CD4-positive, alpha-beta T cell treated with Interleukin-4 for 4 hours (primary cell): ENCODE data around the gene UNC5A.

Experiments used
- DNase-seq: peaks from one replicate; pipeline ENCODE4 v3.0.0-alpha.2; 2020

UNC5A gene

GRCh38 chr5:176847148-176847547, 36.8 kb downstream of the UNC5A start:
- DNase-seq: no peak

GRCh38 chr5:176847726-176848290, 37.4 kb downstream of the UNC5A start:
- no peak for DNase-seq

GRCh38 chr5:176848651-176849050, 38.3 kb downstream of the UNC5A start:
- no peak for DNase-seq

- no peak for DNase-seq
Measured at GRCh38 chr5:176849611-176850227, 39.4 kb downstream of the UNC5A start.

DNA sequence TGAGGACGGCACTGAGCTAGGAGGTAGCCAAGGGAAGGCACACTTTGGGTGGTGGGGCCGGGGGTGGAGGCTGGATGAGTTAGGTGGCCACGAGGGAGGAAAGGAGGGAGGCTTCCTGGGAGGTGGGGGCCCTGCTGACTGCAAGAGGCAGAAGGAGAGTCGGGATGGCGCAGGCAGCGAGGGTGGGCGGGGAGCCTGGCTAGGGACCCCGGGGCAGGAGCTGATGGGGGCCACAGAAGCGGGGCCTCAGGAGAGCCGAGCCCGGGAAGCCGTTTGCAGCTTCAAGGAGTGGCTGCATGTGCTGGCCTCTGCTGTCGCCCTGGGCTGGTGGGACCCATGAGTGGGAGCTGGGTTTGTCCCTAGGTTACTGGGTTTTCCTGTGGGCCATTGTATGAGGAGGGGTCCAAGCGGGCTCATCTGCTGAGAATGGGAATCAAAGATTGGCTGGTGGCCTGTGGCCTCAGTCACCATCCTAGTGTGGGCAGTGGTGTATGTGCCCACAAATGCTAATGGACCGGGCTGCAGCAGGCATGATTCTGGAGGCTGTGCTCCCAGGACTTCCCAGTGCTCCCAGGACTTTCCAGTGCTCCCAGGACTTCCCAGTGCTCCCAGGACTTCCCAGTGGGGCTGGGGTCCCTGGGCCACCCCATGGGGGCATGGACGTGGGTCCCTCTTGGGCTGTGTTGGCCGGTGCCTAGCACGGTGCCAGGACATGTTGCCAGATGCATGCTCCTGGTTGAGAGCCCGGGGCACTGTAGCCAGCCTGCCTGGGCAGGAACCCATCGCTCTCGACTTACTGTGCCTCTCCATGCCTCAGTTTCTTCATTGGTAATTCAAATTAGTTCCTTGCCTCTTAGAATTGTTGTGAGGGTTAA, 40.2 kb downstream of the UNC5A start:
- no peak for DNase-seq

GRCh38 chr5:176851380-176851779, 41.0 kb downstream of the UNC5A start:
- DNase-seq: no peak

DNA sequence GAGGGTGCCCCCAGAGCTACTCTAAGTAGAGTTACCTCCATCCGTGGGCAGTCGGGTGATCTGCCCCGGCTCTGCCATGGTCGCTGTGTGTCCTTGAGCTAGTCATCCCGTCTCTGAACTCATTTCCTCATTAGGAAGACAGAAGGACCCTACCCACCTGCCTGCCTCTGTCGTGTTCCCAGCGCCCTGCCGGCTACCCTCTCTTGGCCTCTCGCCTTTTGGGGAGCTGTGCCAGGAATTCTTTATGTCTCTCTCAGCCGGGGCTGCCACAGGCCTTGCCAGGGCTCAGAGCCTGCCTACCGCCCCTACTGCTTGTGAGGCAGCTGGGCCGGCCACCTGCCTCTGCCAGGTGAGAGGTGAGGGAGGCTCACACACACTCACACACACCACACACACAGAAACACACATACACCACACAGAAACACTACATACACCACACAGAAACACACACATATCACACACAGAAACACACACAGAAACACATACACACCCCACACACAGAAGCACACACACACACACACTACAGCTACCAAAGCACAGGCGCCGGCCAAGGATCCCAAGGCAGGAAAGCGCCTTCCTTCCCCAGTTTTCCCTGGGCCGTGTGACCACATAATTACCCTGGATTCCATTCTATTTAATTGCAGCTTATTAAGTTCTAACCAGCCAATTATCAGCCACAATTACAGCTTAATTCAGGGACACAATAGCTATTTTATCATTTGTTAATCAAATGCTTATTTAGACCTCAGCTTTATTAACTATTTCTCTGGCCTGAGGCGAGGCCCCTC, 41.7 kb downstream of the UNC5A start:
- no peak for DNase-seq

DNA sequence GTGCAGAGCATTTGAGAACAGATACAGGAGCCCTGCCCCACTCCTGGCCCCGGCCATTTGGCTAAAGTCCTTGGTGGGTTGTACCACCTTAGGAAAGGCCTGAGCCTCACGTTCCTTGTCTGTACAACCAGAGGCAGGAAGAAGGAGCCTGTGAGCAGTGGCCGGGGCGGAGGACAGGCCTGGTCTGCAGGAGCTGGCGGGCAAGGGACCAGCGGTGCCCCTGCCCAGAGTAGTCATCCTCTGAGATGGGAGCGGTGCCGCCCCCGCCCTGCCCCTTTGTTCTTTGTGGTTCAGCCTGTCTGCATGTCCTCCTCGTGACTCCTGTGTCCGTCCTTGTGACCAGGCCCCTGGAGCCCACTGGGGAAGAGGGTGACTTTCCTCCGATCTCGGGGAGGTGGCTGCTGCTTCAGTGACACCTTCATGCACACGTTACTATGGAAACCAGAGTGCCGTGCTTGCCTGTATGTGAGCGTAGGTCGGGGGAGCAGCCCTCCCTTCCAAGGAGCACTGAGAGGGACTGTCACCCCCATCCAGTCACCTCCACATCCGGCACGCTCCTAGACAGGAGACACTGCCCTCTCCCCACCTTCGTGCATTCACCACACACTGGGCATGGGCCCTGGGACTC, 42.9 kb downstream of the UNC5A start:
- no peak for DNase-seq

DNA sequence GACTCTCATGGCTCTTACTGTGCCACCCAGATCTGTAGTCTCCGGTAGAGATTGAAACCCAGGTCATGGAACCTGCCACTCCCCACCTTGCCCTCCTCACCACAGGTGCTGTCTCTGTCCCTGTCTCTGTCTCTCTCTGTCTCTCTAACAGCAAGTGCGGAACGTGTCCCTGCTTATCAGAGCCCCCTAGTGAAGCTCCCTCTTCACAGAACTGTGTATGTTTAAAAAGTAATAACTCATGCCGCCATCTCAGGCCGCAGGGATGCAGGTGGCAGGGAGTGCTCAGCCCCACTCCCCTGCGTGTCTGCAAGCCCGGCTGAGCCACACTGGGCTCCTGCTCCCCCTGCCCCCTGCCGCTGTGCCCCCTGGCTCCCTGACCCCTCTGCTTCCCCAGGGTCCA, 43.8 kb downstream of the UNC5A start:
- DNase-seq: no peak

- DNase-seq: no peak
Measured at GRCh38 chr5:176855598-176855997, 45.2 kb downstream of the UNC5A start.

DNA sequence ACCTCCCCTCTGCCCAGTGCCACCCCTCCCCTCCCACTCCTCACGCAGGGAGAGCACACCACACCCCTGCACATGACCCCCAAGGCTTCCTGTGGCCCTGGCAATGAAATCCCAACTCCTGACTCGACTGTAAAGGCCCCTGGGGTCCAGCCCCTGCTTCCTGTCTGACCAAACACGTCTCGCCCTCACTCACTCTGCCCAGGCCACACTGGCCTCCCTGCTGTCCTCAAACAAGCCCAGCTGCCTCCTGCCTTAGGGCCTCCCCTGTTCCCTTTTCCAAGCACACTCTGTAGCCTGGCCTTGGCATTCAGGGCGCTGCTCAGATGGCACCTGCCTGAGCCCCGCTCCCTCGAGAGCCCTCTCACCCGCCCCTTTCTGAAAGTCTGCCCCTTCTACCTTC, 46.4 kb downstream of the UNC5A start:
- DNase-seq: no peak

GRCh38 chr5:176857216-176857893, 47.0 kb downstream of the UNC5A start:
- DNase-seq: no peak

GRCh38 chr5:176857894-176858273, 47.5 kb downstream of the UNC5A start:
- DNase-seq: no peak

GRCh38 chr5:176859916-176860315, 49.6 kb downstream of the UNC5A start:
- DNase-seq: no peak

GRCh38 chr5:176860381-176860780, 50.0 kb downstream of the UNC5A start:
- DNase-seq: no peak

DNA sequence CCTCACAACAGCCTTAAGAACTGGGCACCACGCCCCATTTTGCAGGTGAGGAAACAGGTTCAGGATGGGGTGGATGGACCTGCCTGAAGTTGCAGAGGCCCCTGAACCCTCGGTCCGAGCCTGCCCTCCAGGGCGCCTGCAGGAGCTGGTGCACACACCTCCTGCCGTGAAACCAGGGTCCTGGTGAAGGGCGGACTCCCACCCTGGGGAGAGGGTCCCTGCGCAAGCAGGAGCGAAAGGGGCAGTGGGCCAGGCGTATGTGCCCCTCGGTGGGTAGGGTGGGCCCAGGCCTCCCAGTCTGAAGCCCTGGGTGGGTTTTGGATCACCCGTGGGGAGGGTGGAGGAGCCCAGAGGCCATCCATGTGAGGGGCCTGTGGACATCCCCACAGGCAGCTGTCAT, 50.9 kb downstream of the UNC5A start:
- DNase-seq: no peak

GRCh38 chr5:176862330-176862995, 52.1 kb downstream of the UNC5A start:
- no peak for DNase-seq

DNA sequence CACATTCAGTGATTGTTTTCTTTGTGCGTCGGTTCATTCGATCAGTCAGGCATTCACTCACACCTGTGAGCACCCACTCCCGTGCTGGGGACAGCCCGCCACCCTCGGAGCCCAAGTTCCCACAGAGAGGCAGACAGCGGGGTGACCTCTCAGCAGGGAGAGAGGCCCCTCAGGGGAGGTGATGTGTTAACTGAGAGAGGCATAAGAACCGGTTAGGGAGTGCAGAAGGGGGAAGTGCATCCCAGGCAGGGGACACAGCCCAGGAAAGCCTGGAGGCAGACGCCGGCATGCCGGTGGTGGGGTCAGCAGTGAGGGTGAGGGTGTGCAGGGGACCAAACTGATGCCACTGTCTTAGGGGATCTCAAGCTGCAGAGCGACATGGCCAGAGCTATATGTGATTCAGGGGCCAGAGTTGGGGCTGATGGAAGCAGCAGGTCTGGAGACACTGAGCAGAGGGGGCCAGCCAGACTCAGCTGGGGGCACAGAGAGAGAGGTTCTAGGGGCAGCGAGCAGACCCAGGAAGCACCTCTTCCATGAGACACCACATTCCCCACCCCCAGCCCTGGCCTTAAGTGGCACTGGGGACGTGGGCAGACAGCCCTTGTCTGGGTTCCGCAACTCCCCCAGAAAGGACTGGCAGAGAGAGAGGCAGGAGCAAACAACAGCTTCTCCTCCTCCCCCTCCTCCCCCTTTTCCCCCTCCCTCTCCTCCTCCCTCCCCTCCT, 52.8 kb downstream of the UNC5A start:
- DNase-seq: no peak

GRCh38 chr5:176863765-176864098, 53.4 kb downstream of the UNC5A start:
- DNase-seq: no peak

DNA sequence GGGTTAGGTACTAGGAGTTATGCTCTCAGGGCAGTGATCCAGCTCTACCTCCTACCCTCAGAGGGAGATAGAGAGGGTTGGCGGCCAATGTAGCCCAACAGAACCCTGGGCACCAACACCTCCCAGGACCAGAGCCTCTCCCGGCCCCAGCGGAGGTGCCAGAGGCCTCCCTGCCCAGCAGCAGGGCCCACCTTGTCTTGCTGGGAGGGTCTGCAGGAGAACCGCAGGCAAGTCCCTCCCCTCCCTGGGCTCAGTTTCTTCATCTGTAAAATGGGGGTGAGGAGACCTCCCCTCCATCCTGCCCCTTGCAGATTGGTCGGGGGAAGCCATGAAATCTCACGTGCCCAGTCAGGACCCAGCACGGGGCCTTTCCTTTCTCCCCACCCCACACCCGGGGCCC, 54.4 kb downstream of the UNC5A start:
- DNase-seq: no peak

GRCh38 chr5:176865964-176866363, 55.6 kb downstream of the UNC5A start:
- no peak for DNase-seq
